ENCODE measurements around the gene PRSS57.

DNA sequence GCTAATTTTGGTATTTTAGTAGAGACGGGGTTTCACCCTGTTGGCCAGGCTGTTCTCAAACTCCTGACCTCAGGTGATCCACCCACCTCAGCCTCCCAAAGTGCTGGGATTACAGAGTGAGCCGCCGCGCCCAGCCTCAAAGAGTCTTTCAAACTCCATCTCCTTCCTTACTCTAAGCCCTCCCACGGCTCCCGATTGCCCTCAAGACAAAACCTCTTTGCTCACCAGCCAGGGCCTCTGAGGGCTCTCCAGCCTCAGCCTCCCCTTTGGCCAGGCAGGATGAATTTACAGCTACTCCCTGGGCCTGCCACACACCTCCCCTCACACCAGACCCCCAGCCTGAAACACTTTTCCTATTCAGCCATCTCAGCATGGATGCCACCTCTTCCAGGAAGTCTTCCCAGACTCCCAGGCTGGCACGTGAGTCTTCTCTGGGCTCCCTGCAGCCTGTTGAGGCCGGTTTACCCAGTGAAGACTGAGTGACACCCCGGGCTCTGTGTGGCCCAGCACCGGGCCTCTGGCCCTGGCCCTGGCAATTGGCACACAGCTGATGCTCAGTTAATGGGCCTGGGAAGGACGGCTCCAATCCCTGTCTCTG is 7.6 kb downstream of the PRSS57 start:
- TF ChIP-seq, protein P1, sequence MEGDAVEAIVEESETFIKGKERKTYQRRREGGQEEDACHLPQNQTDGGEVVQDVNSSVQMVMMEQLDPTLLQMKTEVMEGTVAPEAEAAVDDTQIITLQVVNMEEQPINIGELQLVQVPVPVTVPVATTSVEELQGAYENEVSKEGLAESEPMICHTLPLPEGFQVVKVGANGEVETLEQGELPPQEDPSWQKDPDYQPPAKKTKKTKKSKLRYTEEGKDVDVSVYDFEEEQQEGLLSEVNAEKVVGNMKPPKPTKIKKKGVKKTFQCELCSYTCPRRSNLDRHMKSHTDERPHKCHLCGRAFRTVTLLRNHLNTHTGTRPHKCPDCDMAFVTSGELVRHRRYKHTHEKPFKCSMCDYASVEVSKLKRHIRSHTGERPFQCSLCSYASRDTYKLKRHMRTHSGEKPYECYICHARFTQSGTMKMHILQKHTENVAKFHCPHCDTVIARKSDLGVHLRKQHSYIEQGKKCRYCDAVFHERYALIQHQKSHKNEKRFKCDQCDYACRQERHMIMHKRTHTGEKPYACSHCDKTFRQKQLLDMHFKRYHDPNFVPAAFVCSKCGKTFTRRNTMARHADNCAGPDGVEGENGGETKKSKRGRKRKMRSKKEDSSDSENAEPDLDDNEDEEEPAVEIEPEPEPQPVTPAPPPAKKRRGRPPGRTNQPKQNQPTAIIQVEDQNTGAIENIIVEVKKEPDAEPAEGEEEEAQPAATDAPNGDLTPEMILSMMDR (conservative IDR thresholded peaks at IDR 0.05; ENCODE audit: low read length) = no peak
- TF ChIP-seq EZH2phosphoT487 (IDR thresholded peaks at IDR 0.05; ENCODE audit: borderline replicate concordance, low read depth, low read length) = no peak
